Measurements from ENCODE around the gene STAT3.

DNA sequence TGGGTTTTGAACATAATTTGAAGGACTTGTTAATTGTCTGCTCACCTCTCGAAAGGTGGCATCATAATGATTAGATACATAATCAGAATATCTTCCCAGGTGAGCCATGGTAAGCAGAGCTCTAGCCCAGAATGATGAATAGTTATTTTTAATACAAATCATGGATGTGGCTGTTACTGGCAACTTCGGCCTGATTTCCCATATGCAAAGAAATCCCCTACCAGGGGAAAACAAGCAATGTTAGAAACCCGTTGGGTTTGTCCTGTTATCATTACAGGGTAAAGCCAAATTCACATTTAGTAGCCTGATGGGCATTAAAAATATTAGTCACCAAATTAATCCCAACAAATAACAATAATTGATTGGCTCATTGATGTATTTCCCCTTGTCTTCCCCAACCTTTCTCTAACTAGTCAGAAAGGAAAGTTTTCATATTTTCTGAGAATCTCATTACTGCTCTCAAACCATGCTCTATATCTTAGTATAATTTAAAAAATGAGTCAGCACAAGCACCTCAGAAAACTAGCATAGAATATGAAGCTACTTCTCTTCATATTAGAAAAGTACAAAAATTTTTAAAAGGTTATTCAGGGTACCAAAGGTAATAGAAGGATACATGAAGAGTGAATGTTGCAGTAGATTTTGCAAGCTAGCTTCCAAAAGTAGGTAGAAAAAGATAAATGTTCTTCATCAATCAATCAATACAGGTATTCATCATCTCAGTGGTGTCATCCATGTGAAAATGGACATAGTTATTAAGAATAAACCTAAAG is 117.0 kb downstream of the STAT3 start:
- TF ChIP-seq, protein P1, sequence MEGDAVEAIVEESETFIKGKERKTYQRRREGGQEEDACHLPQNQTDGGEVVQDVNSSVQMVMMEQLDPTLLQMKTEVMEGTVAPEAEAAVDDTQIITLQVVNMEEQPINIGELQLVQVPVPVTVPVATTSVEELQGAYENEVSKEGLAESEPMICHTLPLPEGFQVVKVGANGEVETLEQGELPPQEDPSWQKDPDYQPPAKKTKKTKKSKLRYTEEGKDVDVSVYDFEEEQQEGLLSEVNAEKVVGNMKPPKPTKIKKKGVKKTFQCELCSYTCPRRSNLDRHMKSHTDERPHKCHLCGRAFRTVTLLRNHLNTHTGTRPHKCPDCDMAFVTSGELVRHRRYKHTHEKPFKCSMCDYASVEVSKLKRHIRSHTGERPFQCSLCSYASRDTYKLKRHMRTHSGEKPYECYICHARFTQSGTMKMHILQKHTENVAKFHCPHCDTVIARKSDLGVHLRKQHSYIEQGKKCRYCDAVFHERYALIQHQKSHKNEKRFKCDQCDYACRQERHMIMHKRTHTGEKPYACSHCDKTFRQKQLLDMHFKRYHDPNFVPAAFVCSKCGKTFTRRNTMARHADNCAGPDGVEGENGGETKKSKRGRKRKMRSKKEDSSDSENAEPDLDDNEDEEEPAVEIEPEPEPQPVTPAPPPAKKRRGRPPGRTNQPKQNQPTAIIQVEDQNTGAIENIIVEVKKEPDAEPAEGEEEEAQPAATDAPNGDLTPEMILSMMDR (IDR thresholded peaks at IDR 0.05), result no peak
- TF ChIP-seq EP300 (IDR thresholded peaks at IDR 0.05), result no peak

Measured in stomach (tissue), 4 donors.